Measurements from ENCODE around the gene SLC30A2. TPM values are rescaled to one million over a fixed set of nuclear protein-coding genes. Genes with fewer than 3 reads are reported as not detected.

SLC30A2 gene
- total RNA-seq, 2 donors from 2014 or later: 0.05 to 0.34 TPM

DNA sequence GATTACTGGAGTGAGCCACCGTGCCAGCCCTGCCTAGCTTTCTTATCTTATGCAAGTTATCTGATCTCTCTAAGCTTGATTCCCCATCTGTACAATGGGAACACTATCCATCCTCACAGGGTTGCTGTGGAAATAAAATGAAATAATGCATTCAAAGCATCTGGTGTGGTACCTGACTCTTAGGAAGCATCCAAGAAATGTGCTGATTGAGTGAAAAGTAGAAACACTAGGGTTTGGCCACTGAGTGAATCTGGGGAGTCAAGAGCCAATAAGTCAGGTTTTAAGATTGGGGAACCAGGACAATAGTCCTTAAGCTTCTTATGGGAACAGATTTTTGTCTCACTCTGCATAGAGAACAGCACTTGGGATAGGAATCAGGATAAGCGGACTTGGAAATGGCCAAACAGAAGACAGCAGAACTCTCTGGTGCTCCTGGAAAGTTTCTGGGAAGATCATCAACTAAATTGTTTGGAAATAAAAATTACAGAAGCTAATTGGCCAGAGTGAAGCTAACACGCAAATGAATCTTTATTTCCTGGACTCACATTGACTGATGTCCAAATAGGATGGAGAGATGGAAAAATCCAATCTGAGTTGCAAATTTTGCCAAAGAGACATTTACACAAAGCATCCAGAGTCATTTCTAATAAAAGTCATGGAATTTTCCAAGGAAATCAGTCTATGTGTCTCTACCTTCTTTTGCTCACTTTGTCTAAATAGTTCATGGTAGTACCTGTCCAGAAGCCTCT, 51.3 kb downstream of the SLC30A2 start:
- DNase-seq (ENCODE audit: low spot score): no peak
- intact Hi-C loops (cut with DNase I): loop anchor here (5.0 kb wide), 1 partner anchor 192 kb away; the partner anchor contains the start of gene SELENON
- H3K36me3 ChIP-seq: no peaks in the 10 kb centered on the region
- no peak overlapping the region for H3K27ac ChIP-seq
- TF ChIP-seq POLR2A (IDR thresholded peaks at IDR 0.05): no peak
- TF ChIP-seq CTCF (IDR thresholded peaks at IDR 0.05): no peak
- no peak for TF ChIP-seq POLR2AphosphoS5 (IDR thresholded peaks at IDR 0.05)
- WGBS: 92% methylated on average over 3 of the region's 3 CpGs
- no peaks in the 10 kb centered on the region for H3K4me1 ChIP-seq (replicated peaks)
- no peaks in the 10 kb centered on the region for H3K27me3 ChIP-seq (replicated peaks; ENCODE audit: insufficient read depth)
- H3K4me3 ChIP-seq: no peak overlapping the region
- H3K9me3 ChIP-seq: no peaks in the 10 kb centered on the region

GRCh38 chr1:25993197-25993951, 52.5 kb downstream of the SLC30A2 start:
- no peaks in the 10 kb centered on the region for H3K9me3 ChIP-seq
- 82% methylated on average over 8 of the region's 8 CpGs for WGBS
- H3K4me1 ChIP-seq (replicated peaks): no peaks in the 10 kb centered on the region
- H3K27ac ChIP-seq: no peak overlapping the region
- intact Hi-C loops (cut with DNase I): no loop called here
- DNase-seq (ENCODE audit: low spot score): no peak
- no peak overlapping the region for H3K4me3 ChIP-seq
- no peaks in the 10 kb centered on the region for H3K27me3 ChIP-seq (replicated peaks; ENCODE audit: insufficient read depth)
- no peaks in the 10 kb centered on the region for H3K36me3 ChIP-seq
- TF ChIP-seq POLR2AphosphoS5 (IDR thresholded peaks at IDR 0.05) (no peak), POLR2A (IDR thresholded peaks at IDR 0.05) (no peak), CTCF (IDR thresholded peaks at IDR 0.05) (no peak)

GRCh38 chr1:25992689-25993171, 53.2 kb downstream of the SLC30A2 start:
- Histone ChIP-seq H3K9me3 (no peaks in the 10 kb centered on the region), H3K27ac (no peak overlapping the region), H3K4me3 (no peak overlapping the region), H3K36me3 (no peaks in the 10 kb centered on the region), H3K4me1 (replicated peaks) (no peaks in the 10 kb centered on the region), H3K27me3 (replicated peaks; ENCODE audit: insufficient read depth) (no peaks in the 10 kb centered on the region)
- no peak for DNase-seq (ENCODE audit: low spot score)
- intact Hi-C loops (cut with DNase I): no loop called here
- no peak for TF ChIP-seq POLR2AphosphoS5 (IDR thresholded peaks at IDR 0.05)
- no peak for TF ChIP-seq POLR2A (IDR thresholded peaks at IDR 0.05)
- no peak for TF ChIP-seq CTCF (IDR thresholded peaks at IDR 0.05)
- 93% methylated on average over 9 of the region's 9 CpGs for WGBS

- no peak for DNase-seq (ENCODE audit: low spot score)
- WGBS: 86% methylated on average over 5 of the region's 5 CpGs
Observed at GRCh38 chr1:25991937-25992688, 53.8 kb downstream of the SLC30A2 start.

More at GRCh38 chr1:25991937-25992688, 53.8 kb downstream of the SLC30A2 start:
- intact Hi-C loops (cut with DNase I): no loop called here
- no peak overlapping the region for H3K27ac ChIP-seq
- no peak overlapping the region for H3K4me3 ChIP-seq
- H3K27me3 ChIP-seq (replicated peaks; ENCODE audit: insufficient read depth): no peaks in the 10 kb centered on the region
- no peaks in the 10 kb centered on the region for H3K4me1 ChIP-seq (replicated peaks)
- no peaks in the 10 kb centered on the region for H3K9me3 ChIP-seq
- TF ChIP-seq POLR2AphosphoS5 (IDR thresholded peaks at IDR 0.05) (no peak), POLR2A (IDR thresholded peaks at IDR 0.05) (no peak), CTCF (IDR thresholded peaks at IDR 0.05) (no peak)
- H3K36me3 ChIP-seq: no peaks in the 10 kb centered on the region
